GM18511 (cell line): ENCODE measurements around the gene GTF3C1.
"Not testable (repeated sequence)": the region's sequence is repeated elsewhere in the genome, so short reads cannot be mapped to it uniquely, and the experiment has no call there.

Source experiments
- ATAC-seq: cut with Tn5 transposase; IDR thresholded peaks from one replicate; pipeline ENCODE4 v1.9.1; 2021; ENCODE audit warnings: mild to moderate bottlenecking, moderate library complexity; ENCODE audit not compliant: unreplicated experiment

Gene GTF3C1

GRCh38 chr16:27448532-27449433 is 100.9 kb downstream of the GTF3C1 start:
- ATAC-seq = no peak

- no peak for ATAC-seq
Measured at GRCh38 chr16:27447301-27447700, 102.4 kb downstream of the GTF3C1 start.

GRCh38 chr16:27446721-27447120 is 103.0 kb downstream of the GTF3C1 start:
- ATAC-seq = no peak

GRCh38 chr16:27445502-27446175 is 104.1 kb downstream of the GTF3C1 start:
- no peak for ATAC-seq

- no peak for ATAC-seq
Measured at GRCh38 chr16:27444470-27444869, 105.2 kb downstream of the GTF3C1 start.

GRCh38 chr16:27444015-27444414 is 105.7 kb downstream of the GTF3C1 start:
- ATAC-seq = no peak

- no peak for ATAC-seq
Measured at GRCh38 chr16:27441998-27442397, 107.7 kb downstream of the GTF3C1 start.

GRCh38 chr16:27441276-27441675 is 108.4 kb downstream of the GTF3C1 start:
- ATAC-seq = no peak

- no peak for ATAC-seq
Measured at GRCh38 chr16:27439271-27440018, 110.3 kb downstream of the GTF3C1 start.

GRCh38 chr16:27437946-27438345 is 111.8 kb downstream of the GTF3C1 start:
- ATAC-seq = no peak

- ATAC-seq = no peak
Measured at GRCh38 chr16:27436921-27437650, 112.6 kb downstream of the GTF3C1 start.

GRCh38 chr16:27436065-27436464 is 113.6 kb downstream of the GTF3C1 start:
- ATAC-seq = no peak

GRCh38 chr16:27435146-27435545 is 114.6 kb downstream of the GTF3C1 start:
- not testable (repeated sequence) for ATAC-seq

GRCh38 chr16:27434141-27435051 is 115.3 kb downstream of the GTF3C1 start:
- no peak for ATAC-seq

- no peak for ATAC-seq
Measured at GRCh38 chr16:27433636-27434035, 116.1 kb downstream of the GTF3C1 start.

- not testable (repeated sequence) for ATAC-seq
Measured at GRCh38 chr16:27433191-27433590, 116.5 kb downstream of the GTF3C1 start.

- no peak for ATAC-seq
Measured at GRCh38 chr16:27432558-27432957, 117.2 kb downstream of the GTF3C1 start.

GRCh38 chr16:27431773-27432532 is 117.8 kb downstream of the GTF3C1 start:
- no peak for ATAC-seq

- no peak for ATAC-seq
Measured at GRCh38 chr16:27430923-27431484, 118.7 kb downstream of the GTF3C1 start.
